ENCODE data around the gene DCST2.

DNA sequence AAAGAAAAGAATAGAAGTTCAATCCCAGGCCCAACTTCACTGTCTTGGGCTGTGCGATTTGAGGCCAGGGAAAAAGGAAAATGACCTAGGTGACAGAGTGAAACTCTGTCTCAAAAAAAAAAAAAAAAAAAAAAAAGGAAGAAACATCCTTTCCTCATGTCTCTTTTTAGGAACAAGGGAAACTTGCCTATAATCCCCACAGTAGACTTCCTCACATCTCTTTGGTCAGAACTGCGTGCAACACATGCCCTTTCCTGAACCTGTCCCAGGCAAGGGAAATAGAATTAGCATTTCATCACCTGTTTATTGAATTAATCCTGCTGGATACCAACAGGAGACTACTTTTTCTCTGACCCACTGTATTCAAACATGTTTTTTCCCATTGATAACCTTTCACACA lies 2.4 kb upstream of the DCST2 start:
- TF ChIP-seq, protein P1, sequence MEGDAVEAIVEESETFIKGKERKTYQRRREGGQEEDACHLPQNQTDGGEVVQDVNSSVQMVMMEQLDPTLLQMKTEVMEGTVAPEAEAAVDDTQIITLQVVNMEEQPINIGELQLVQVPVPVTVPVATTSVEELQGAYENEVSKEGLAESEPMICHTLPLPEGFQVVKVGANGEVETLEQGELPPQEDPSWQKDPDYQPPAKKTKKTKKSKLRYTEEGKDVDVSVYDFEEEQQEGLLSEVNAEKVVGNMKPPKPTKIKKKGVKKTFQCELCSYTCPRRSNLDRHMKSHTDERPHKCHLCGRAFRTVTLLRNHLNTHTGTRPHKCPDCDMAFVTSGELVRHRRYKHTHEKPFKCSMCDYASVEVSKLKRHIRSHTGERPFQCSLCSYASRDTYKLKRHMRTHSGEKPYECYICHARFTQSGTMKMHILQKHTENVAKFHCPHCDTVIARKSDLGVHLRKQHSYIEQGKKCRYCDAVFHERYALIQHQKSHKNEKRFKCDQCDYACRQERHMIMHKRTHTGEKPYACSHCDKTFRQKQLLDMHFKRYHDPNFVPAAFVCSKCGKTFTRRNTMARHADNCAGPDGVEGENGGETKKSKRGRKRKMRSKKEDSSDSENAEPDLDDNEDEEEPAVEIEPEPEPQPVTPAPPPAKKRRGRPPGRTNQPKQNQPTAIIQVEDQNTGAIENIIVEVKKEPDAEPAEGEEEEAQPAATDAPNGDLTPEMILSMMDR (IDR thresholded peaks at IDR 0.05), result no peak
- TF ChIP-seq POLR2A (IDR thresholded peaks at IDR 0.05), result no peak
